NOMO-1 treated with DMSO at 0.1 percent for 48 hours (cell line): Measurements from ENCODE around the gene PCDHB15.
"Not testable (repeated sequence)": the region's sequence is repeated elsewhere in the genome, so short reads cannot be mapped to it uniquely, and the experiment has no call there.

Source experiments
- DNase-seq: peaks from one replicate; lab custom pipeline; 2025; ENCODE audit not compliant: unreplicated experiment; lab: John Stamatoyannopoulos, UW

The PCDHB15 gene

DNA sequence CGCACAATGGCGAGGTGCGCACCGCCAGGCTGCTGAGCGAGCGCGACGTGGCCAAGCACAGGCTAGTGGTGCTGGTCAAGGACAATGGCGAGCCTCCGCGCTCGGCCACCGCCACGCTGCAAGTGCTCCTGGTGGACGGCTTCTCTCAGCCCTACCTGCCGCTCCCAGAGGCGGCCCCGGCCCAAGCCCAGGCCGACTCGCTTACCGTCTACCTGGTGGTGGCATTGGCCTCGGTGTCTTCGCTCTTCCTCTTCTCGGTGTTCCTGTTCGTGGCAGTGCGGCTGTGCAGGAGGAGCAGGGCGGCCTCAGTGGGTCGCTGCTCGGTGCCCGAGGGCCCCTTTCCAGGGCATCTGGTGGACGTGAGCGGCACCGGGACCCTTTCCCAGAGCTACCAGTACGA, 2.2 kb downstream of the PCDHB15 start:
- not testable (repeated sequence) for DNase-seq

DNA sequence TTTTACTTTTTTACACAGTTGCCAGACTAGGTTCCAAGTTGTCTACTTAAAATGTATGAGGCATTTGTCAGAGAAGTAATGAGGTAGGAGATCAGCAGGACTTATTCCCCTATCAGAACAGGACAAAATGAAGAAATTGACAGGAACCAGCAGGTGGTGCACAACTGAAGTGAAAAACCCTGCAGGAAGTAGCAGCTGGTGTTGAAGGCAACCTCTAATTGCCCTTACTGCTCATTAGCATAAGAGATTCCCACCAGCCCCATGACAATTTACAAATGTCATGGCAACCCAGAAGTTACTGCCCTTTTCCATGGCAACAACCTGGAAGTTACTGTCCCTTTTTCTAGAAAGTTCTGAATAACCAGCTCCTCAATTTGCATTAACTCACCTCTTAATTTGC, 5.4 kb downstream of the PCDHB15 start:
- no peak for DNase-seq

DNA sequence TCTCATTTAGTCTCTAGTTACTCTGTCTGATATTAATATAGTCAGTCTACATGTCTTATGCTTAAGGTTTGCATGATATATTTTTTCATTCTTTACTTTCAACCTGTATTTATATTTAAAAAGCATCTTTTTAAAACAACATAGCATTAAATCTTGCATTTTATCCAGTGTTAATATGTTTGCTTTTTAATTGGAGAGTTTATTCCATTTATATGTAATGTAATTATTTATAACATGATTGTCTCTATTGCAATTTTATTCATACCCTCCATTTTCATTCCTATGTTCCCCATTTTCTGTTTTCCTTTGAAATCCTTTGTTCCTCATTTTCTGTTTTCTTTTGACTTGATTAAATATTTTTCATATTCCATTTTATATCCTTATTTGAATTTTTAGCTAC, 13.3 kb downstream of the PCDHB15 start:
- DNase-seq, result no peak

DNA sequence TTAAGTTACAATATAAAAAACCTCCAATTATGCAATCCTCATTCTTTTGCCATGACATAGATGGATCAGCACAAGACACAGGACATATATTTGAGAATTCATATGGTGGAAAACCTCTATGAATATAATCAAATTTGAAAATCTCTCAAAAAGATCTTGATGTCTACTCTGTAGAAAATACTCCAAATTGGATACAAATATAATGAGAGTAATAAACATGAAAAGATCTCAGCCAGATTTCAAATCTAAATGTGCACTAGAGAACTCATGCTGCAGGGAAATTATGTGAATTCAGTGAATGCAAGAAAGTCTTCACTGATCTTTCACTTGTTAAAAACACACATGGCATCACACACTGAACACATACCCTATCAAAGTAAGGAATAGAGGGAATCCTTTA, 13.8 kb downstream of the PCDHB15 start:
- DNase-seq, result no peak

DNA sequence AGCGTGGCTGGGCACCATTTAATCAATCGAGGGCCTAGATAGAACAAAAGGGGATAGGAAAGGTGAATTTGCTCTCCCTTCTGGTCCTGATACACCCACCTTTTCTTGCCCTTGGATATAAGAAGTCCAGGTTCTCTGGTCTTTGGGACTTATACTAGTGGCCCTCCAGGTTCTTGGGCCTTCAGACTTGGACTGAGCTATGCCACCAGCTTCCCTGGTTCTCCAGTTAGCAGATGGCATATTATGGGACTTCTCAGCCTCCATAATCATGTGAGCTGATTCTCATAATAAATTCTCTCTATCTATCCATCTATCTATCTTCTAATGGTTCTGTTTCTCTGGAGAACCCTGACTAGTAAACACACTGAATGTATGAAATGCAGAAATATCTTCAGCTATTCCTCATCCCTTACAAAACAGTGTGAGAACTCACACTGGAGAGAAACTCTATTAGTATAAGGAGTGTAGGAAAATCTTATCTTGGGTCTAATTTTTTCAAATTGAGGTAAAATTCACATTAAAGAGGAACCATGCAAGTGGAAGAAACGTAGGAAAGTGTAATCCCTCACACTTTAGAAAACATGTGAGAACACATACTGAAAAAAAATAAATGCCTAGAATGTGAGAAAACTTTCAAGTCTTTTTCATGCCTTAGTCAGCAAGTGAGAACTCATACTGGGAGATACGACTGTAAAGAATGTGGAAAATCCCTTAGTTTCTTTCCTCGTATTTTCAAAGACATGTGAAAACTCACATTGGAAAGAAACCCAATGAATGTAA, 15.5 kb downstream of the PCDHB15 start:
- no peak for DNase-seq

DNA sequence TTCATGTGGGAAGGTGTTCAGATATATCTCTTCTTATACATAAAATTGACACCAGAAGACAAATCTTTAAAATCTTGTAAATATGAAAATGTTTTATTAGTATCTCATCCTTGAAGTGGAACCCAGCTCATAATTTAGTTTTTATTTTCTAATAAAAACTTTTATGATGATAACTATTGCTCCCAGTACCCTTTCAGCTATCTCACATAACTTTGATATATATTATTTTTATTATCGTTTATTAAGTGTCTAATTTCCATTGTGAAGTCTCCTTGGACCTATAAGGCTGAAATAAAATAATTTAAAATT, 16.0 kb downstream of the PCDHB15 start:
- DNase-seq, result no peak

DNA sequence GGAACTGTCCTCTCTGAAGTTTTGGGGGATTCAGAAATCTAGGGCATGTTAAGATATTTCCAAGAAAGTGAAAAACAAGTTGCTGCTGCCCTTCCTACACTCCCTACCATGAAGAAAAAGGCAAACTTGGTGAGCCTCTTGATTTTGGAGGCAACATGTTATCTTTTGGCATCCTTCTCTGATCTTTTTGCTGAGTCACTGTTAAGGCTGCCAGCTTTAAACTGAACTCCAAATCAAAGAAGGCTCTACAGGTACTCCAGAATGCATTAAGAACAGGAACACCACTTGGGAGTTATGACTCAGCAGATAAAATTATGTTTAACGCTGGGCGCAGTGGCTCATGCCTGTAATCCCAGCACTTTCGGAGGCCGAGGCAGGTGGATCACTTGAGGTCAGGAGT, 24.0 kb downstream of the PCDHB15 start:
- no peak for DNase-seq

DNA sequence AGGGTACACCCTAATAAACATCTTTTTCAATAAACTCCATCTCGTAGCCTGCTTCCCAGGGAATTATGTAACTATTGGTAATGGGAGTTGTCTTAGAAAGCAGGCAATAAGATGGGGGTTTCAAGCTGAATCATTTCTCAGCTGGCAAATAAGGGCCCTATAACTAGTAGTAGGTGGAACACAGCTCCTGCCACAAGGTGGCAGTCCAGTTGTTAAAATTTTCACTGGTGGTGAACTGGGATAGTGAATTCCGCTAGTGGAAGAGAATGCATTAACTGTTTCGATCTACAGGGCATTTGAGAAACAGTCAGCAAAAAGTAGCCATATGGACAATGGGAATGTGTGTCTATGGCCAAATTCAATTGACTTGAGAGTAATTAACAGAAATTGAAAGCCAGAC, 27.7 kb downstream of the PCDHB15 start:
- no peak for DNase-seq

DNA sequence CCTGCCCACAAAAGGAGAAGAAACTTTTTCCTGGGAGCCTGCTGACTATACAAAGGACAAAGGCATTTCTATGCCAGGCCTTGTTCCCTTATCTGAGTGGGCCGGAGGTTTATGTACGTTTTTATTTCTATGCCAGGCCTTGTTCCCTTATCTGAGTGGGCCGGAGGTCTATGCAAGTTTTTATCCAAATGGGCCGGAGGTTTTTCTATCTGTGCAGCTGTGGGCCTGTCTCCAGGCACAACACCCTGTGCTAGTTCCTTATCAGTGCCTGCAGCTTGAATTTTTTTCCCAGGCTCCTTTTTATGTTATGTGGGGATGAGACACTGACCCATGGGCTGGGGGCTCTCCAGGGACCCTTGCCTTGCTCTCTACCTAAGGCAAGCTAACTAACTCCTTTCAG, 53.2 kb downstream of the PCDHB15 start:
- no peak for DNase-seq
